SK-N-SH (cell line): ENCODE measurements around the gene SPIC. TPM values are rescaled to one million over a fixed set of nuclear protein-coding genes. Genes with fewer than 3 reads are reported as not detected.

Experiments
- CTCF ChIA-PET: fragments of 300-600, 350-600 bp; formaldehyde crosslinking; extraction: SDS; loops from one replicate; lab custom pipeline; 2021; lab: Yijun Ruan, JAX
- POLR2A ChIA-PET: fragments of 350-600 bp; sonication (Branson Sonifier 250); formaldehyde crosslinking; extraction: SDS; loops from one replicate; lab custom pipeline; 2020; ENCODE audit warnings: antibody characterized with exemption, inconsistent platforms; lab: Yijun Ruan, JAX
- DNase-seq: peaks from one replicate; pipeline ENCODE4 v3.0.0; 2012
- H2AFZ ChIP-seq: fragments of 200-600 bp; sonication (generic); 2 replicates; pipeline ENCODE4 v1.8.1; 2016; ENCODE audit warnings: antibody characterized with exemption, mild to moderate bottlenecking, low read depth
- H3F3A ChIP-seq: fragments of 200-600 bp; sonication (generic); replicated peaks from 2 replicates; pipeline ENCODE3; 2016; ENCODE audit warnings: antibody characterized with exemption, mild to moderate bottlenecking; ENCODE audit not compliant: insufficient read depth
- H3K27ac ChIP-seq, 2 experiments: fragments of 200-500 bp in 1 of 2; fragments of 200-600 bp in 1 of 2; sonication (Bioruptor generic) in 1 of 2; sonication (generic), shearing (Covaris generic) in 1 of 2; 2 replicates each; pipeline versions ENCODE4 v1.5.1 to v1.6.1; 2014 to 2016; ENCODE audit warnings: low read depth in 2 of 2, inconsistent platforms in 1 of 2, low read length in 1 of 2, mild to moderate bottlenecking in 1 of 2, mixed read lengths in 1 of 2
- H3K27me3 ChIP-seq: fragments of 200-600 bp; sonication (generic), shearing (Covaris generic); 2 replicates; pipeline ENCODE4 v1.6.1; 2016; ENCODE audit warnings: mixed run types; ENCODE audit not compliant: insufficient read depth
- H3K36me3 ChIP-seq, 2 experiments: fragments of 200-500 bp in 1 of 2; fragments of 200-600 bp in 1 of 2; sonication (Bioruptor generic) in 1 of 2; sonication (generic) in 1 of 2; replicated peaks in 1 of 2; 2 replicates each; pipeline versions ENCODE3 to v1.5.1; 2014 to 2016; ENCODE audit warnings: low read length in 1 of 2, mild to moderate bottlenecking in 1 of 2; ENCODE audit not compliant: insufficient read depth in 2 of 2, control insufficient read depth in 1 of 2
- H3K4me1 ChIP-seq, 2 experiments: fragments of 200-500 bp in 1 of 2; fragments of 200-600 bp in 1 of 2; sonication (Bioruptor generic) in 1 of 2; sonication (generic), shearing (Covaris generic) in 1 of 2; 2 replicates each; pipeline versions ENCODE4 v1.5.1 to v1.6.1; 2014 to 2016; ENCODE audit warnings: low read depth in 1 of 2, low read length in 1 of 2, mixed run types in 1 of 2; ENCODE audit not compliant: insufficient read depth in 2 of 2, control insufficient read depth in 1 of 2
- H3K4me2 ChIP-seq: fragments of 200-600 bp; sonication (generic), shearing (Covaris generic); 2 replicates; pipeline ENCODE4 v1.6.1; 2017; ENCODE audit warnings: mixed run types
- H3K4me3 ChIP-seq, 2 experiments: fragments of 200-500 bp in 1 of 2; fragments of 200-600 bp in 1 of 2; sonication (Bioruptor generic) in 1 of 2; sonication (generic), shearing (Covaris generic) in 1 of 2; 2 replicates each; pipeline versions ENCODE4 v1.5.1 to v1.8.1; 2014 to 2016; ENCODE audit warnings: low read depth in 2 of 2, inconsistent platforms in 1 of 2, low read length in 1 of 2, mild to moderate bottlenecking in 1 of 2, mixed read lengths in 1 of 2, moderate library complexity in 1 of 2
- H3K79me2 ChIP-seq: fragments of 200-600 bp; sonication (generic); 2 replicates; pipeline ENCODE4 v1.8.1; 2017; ENCODE audit warnings: mild to moderate bottlenecking; ENCODE audit not compliant: insufficient read depth
- H3K9ac ChIP-seq: fragments of 200-600 bp; sonication (generic); 2 replicates; pipeline ENCODE4 v1.6.1; 2017; ENCODE audit warnings: mixed run types
- H3K9me2 ChIP-seq: fragments of 200-600 bp; sonication (generic); 2 replicates; pipeline ENCODE4 v1.6.1; 2017; ENCODE audit warnings: mixed run types
- H3K9me3 ChIP-seq: fragments of 200-600 bp; sonication (generic); 2 replicates; pipeline ENCODE4 v1.6.1; 2017; ENCODE audit warnings: mixed run types, mild to moderate bottlenecking, moderate library complexity
- H4K20me1 ChIP-seq: fragments of 200-600 bp; sonication (generic); 2 replicates; pipeline ENCODE4 v1.6.1; 2017; ENCODE audit warnings: mild to moderate bottlenecking, mixed run types; ENCODE audit not compliant: insufficient read depth
- CHD2 ChIP-seq: fragments of 150-350 bp; IDR thresholded peaks from 2 replicates; pipeline ENCODE4 v1.6.1; 2018; ENCODE audit warnings: low read length; ENCODE audit not compliant: partially characterized antibody
- CTCF ChIP-seq: fragments of 200-600 bp; sonication (generic); IDR thresholded peaks from 2 replicates; pipeline ENCODE4 v1.6.1; 2017; ENCODE audit warnings: antibody characterized with exemption, mild to moderate bottlenecking, moderate library complexity
- ELF1 ChIP-seq: IDR thresholded peaks from 2 replicates; pipeline ENCODE4 v1.4.0; 2012
- EP300 ChIP-seq, 2 experiments: IDR thresholded peaks; 2 replicates each; pipeline versions ENCODE4 v1.4.0 to v1.6.1; 2012; ENCODE audit warnings: borderline replicate concordance in 1 of 2, low read depth in 1 of 2, low read length in 1 of 2
- EZH2phosphoT487 ChIP-seq: fragments of 200-600 bp; sonication (generic); IDR thresholded peaks from 2 replicates; pipeline ENCODE4 v1.6.1; 2017; ENCODE audit warnings: low read depth, mixed run types, mild to moderate bottlenecking, antibody characterized with exemption, moderate library complexity, borderline replicate concordance
- FOSL2 ChIP-seq: IDR thresholded peaks from 2 replicates; pipeline ENCODE4 v1.4.0; 2012; ENCODE audit warnings: low read depth, mild to moderate bottlenecking, moderate library complexity, borderline replicate concordance
- FOXJ3 ChIP-seq: sonication (generic); formaldehyde crosslinking; IDR thresholded peaks from 2 replicates; pipeline ENCODE4 v1.5.1; 2020; ENCODE audit warnings: mild to moderate bottlenecking, missing genetic modification reagents
- FOXM1 ChIP-seq: IDR thresholded peaks from 2 replicates; pipeline ENCODE4 v1.4.0; 2012; ENCODE audit warnings: low read depth, mild to moderate bottlenecking
- GABPA ChIP-seq: IDR thresholded peaks from 2 replicates; pipeline ENCODE4 v1.4.0; 2012; ENCODE audit warnings: low read depth, mild to moderate bottlenecking
- GATA2 ChIP-seq: sonication (generic); formaldehyde crosslinking; IDR thresholded peaks from 2 replicates; pipeline ENCODE4 v1.5.0; 2020; ENCODE audit warnings: mild to moderate bottlenecking, missing genetic modification reagents
- NFIC ChIP-seq: IDR thresholded peaks from 2 replicates; pipeline ENCODE4 v1.4.0; 2012; ENCODE audit warnings: borderline replicate concordance
- NRF1 ChIP-seq: IDR thresholded peaks from 2 replicates; pipeline ENCODE4 v1.6.1; 2012; ENCODE audit warnings: low read depth, mild to moderate bottlenecking, low read length
- RCOR1 ChIP-seq: fragments of 150-350 bp; IDR thresholded peaks from 2 replicates; pipeline ENCODE4 v1.6.1; 2017; ENCODE audit warnings: antibody characterized with exemption, low read length
- RFX5 ChIP-seq: IDR thresholded peaks from 2 replicates; pipeline ENCODE4 v1.6.1; 2012; ENCODE audit warnings: mild to moderate bottlenecking, improper control_type of control experiment, low read length
- RXRA ChIP-seq: IDR thresholded peaks from 2 replicates; pipeline ENCODE4 v1.4.0; 2012; ENCODE audit warnings: low read depth, mild to moderate bottlenecking, borderline replicate concordance
- SIN3A ChIP-seq: IDR thresholded peaks from 2 replicates; pipeline ENCODE4 v1.6.1; 2012; ENCODE audit warnings: low read depth, mild to moderate bottlenecking, low read length, moderate library complexity, borderline replicate concordance
- TAF1 ChIP-seq: IDR thresholded peaks from 2 replicates; pipeline ENCODE4 v1.6.1; 2012; ENCODE audit warnings: low read depth, mild to moderate bottlenecking, low read length, moderate library complexity, borderline replicate concordance
- TCF12 ChIP-seq: IDR thresholded peaks from 2 replicates; pipeline ENCODE4 v1.4.0; 2012
- TEAD4 ChIP-seq: IDR thresholded peaks from 2 replicates; pipeline ENCODE4 v1.4.0; 2012; ENCODE audit warnings: mild to moderate bottlenecking, borderline replicate concordance; ENCODE audit not compliant: insufficient read depth
- USF2 ChIP-seq: fragments of 150-350 bp; IDR thresholded peaks from 2 replicates; pipeline ENCODE4 v1.6.1; 2017; ENCODE audit warnings: antibody characterized with exemption, low read length, low read depth, borderline replicate concordance
- YY1 ChIP-seq: IDR thresholded peaks from 2 replicates; pipeline ENCODE4 v1.4.0; 2012; ENCODE audit warnings: low read depth, mild to moderate bottlenecking
- WGBS: methylation state at CpG from one replicate; pipeline ENCODE4 v1.1.6; 2017; ENCODE audit warnings: low lambda C conversion rate; 5-methylcytosine and 5-hydroxymethylcytosine counted together
- polyA plus RNA-seq, 3 experiments: library from polyadenylated mRNA; depleted of rRNA; stranded (reverse); fragments of >200 nt; gene quantifications; 2 replicates each; pipeline ENCODE4 v1.2.3, GENCODE V29; 2012
- TF ChIP-seq, protein P1 (sequence below): IDR thresholded peaks from 2 replicates; pipeline ENCODE4 v1.4.0; 2012; ENCODE audit warnings: low read depth, borderline replicate concordance
- TF ChIP-seq, protein P2 (sequence below): IDR thresholded peaks from 2 replicates; pipeline ENCODE4 v1.4.0; 2012; ENCODE audit warnings: low read depth

SPIC gene
- polyA plus RNA-seq, 1 of the 3 experiments (the other 2 are of a cell fraction): not detected

- Histone ChIP-seq H3K4me2 (no peak overlapping the region), H3K4me3 (no peak overlapping the region), H4K20me1 (no peaks in the 10 kb centered on the region), H3K9ac (no peak overlapping the region)
- no peak for TF ChIP-seq EZH2phosphoT487
- TF ChIP-seq CTCF: no peak
- TF ChIP-seq CHD2: no peak
- no peak for TF ChIP-seq GATA2
- TF ChIP-seq FOXM1: no peak
- TF ChIP-seq FOXJ3 (CRISPR knock-in tag): no peak
- no peak for TF ChIP-seq RCOR1
- no peak for TF ChIP-seq SIN3A
- TF ChIP-seq TAF1: no peak
- TF ChIP-seq ELF1: no peak
- no peak for TF ChIP-seq USF2
- TF ChIP-seq, protein P1, sequence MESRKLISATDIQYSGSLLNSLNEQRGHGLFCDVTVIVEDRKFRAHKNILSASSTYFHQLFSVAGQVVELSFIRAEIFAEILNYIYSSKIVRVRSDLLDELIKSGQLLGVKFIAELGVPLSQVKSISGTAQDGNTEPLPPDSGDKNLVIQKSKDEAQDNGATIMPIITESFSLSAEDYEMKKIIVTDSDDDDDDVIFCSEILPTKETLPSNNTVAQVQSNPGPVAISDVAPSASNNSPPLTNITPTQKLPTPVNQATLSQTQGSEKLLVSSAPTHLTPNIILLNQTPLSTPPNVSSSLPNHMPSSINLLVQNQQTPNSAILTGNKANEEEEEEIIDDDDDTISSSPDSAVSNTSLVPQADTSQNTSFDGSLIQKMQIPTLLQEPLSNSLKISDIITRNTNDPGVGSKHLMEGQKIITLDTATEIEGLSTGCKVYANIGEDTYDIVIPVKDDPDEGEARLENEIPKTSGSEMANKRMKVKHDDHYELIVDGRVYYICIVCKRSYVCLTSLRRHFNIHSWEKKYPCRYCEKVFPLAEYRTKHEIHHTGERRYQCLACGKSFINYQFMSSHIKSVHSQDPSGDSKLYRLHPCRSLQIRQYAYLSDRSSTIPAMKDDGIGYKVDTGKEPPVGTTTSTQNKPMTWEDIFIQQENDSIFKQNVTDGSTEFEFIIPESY: no peak
- TF ChIP-seq TEAD4: no peak
- TF ChIP-seq, all 33 proteins: peak for 0
- Histone ChIP-seq H3K27ac (no peak overlapping the region), H3K9me3 (no peaks in the 10 kb centered on the region), H3F3A (no peaks in the 10 kb centered on the region), H3K4me1 (no peaks in the 10 kb centered on the region), H3K36me3 (no peaks in the 10 kb centered on the region), H3K27me3 (no peaks in the 10 kb centered on the region; the same call in 1 of the 2 replicates), H3K9me2 (no peaks in the 10 kb centered on the region), H3K79me2 (no peaks in the 10 kb centered on the region), H2AFZ (peak overlapping the region; percentile 66; the same call in 1 of the 2 replicates)
- DNase-seq: no peak
- POLR2A ChIA-PET: no interaction called here
- CTCF ChIA-PET: no interaction called here
Measured at GRCh38 chr12:101485021-101485420, 9.9 kb downstream of the SPIC start.

DNA sequence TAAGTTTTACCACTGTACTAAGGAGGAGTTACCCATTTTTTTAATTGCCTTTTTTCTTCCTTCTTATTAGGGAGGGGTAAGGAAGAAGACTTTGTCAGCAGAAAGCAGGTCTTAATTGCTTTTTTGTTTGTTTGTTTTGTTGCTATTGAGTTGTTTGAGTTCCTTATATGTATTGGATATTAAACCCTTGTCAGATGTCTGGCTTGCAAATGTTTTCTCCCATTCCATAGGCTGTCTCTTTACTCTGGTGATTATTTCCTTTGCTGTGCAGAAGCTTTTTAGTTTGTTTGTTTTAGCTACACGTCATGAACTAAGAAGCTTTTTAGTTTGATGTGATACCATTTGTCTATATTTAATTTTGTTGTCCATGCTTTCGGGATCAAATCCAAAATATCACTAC, 13.3 kb downstream of the SPIC start:
- 3% methylated on average over 2 of the region's 2 CpGs for WGBS
- CTCF ChIA-PET: no interaction called here
- Histone ChIP-seq H3K27ac (no peak overlapping the region), H3K27me3 (no peaks in the 10 kb centered on the region), H3K9ac (no peak overlapping the region), H3K4me1 (no peaks in the 10 kb centered on the region), H4K20me1 (no peaks in the 10 kb centered on the region), H3K4me3 (no peak overlapping the region), H3K4me2 (no peak overlapping the region), H3K36me3 (no peaks in the 10 kb centered on the region), H3K9me3 (no peaks in the 10 kb centered on the region), H2AFZ (no peak overlapping the region), H3K79me2 (no peaks in the 10 kb centered on the region), H3F3A (no peaks in the 10 kb centered on the region), H3K9me2 (no peaks in the 10 kb centered on the region)
- DNase-seq: no peak
- POLR2A ChIA-PET: no interaction called here
- TF ChIP-seq TEAD4: no peak
- TF ChIP-seq RFX5: no peak
- TF ChIP-seq USF2: no peak
- TF ChIP-seq TCF12: no peak
- no peak for TF ChIP-seq EZH2phosphoT487
- no peak for TF ChIP-seq NFIC
- no peak for TF ChIP-seq RXRA
- TF ChIP-seq GATA2: no peak
- TF ChIP-seq, protein P2, sequence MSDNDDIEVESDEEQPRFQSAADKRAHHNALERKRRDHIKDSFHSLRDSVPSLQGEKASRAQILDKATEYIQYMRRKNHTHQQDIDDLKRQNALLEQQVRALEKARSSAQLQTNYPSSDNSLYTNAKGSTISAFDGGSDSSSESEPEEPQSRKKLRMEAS: no peak
- TF ChIP-seq FOSL2: no peak
- TF ChIP-seq FOXM1: no peak
- no peak for TF ChIP-seq RCOR1
- no peak for TF ChIP-seq EP300 (IDR thresholded peaks at IDR 0.05; ENCODE audit: borderline replicate concordance in 1 of 2, low read depth in 1 of 2, low read length in 1 of 2)
- TF ChIP-seq GABPA: no peak
- TF ChIP-seq NRF1: no peak
- TF ChIP-seq CHD2: no peak
- no peak for TF ChIP-seq YY1
